Progenitor cell of endocrine pancreas (in vitro differentiated cells): ENCODE measurements around the gene DDR2. TPM values are rescaled to one million over a fixed set of nuclear protein-coding genes. Genes with fewer than 3 reads are reported as not detected.

Source experiments
- DNase-seq: peaks from one replicate; pipeline ENCODE4 v3.0.0; 2021; ENCODE audit warnings: low spot score; ENCODE audit not compliant: unreplicated experiment
- H3K27ac Mint-ChIP-seq: 2 replicates; pipeline ENCODE4 v1.8.0; 2021; ENCODE audit warnings: mild to moderate bottlenecking, moderate library complexity, mixed read lengths
- H3K27me3 Mint-ChIP-seq: 2 replicates; pipeline ENCODE4 v1.8.0; 2021; ENCODE audit warnings: mixed read lengths
- H3K36me3 Mint-ChIP-seq: 2 replicates; pipeline ENCODE4 v1.8.0; 2022; ENCODE audit warnings: mixed read lengths; ENCODE audit not compliant: insufficient read depth
- H3K4me1 Mint-ChIP-seq: 2 replicates; pipeline ENCODE4 v1.8.0; 2021; ENCODE audit warnings: low read depth, mixed read lengths
- H3K4me3 Mint-ChIP-seq: 2 replicates; pipeline ENCODE4 v1.8.0; 2021; ENCODE audit warnings: low read depth, mild to moderate bottlenecking, moderate library complexity, mixed read lengths
- H3K9me3 Mint-ChIP-seq: 2 replicates; pipeline ENCODE4 v1.8.0; 2021; ENCODE audit warnings: low read depth, mixed read lengths
- CTCF ChIP-seq: fragments of 200-600 bp; sonication (generic); IDR thresholded peaks from one replicate; pipeline ENCODE4 v1.5.0; 2021; ENCODE audit warnings: antibody characterized with exemption, mild to moderate bottlenecking; ENCODE audit not compliant: unreplicated experiment
- total RNA-seq: library from RNA; stranded (reverse); gene quantifications from 2 replicates; pipeline ENCODE4 v1.2.1, GENCODE V29; 2021

The DDR2 gene
- total RNA-seq, 1 donor from 2014 or later: 1.7 TPM

GRCh38 chr1:162682013-162682419 lies 49.8 kb downstream of the DDR2 start:
- no peak for TF ChIP-seq CTCF
- no peaks in the 10 kb centered on the region for H3K27me3 Mint-ChIP-seq
- DNase-seq: no peak
- H3K4me3 Mint-ChIP-seq: no peak overlapping the region
- no peak overlapping the region for H3K27ac Mint-ChIP-seq
- peaks cover 1% of the 10 kb centered on the region for H3K36me3 Mint-ChIP-seq
- H3K9me3 Mint-ChIP-seq: peaks cover 17% of the 10 kb centered on the region
- peaks cover 2% of the 10 kb centered on the region for H3K4me1 Mint-ChIP-seq

GRCh38 chr1:162687870-162688269 lies 55.6 kb downstream of the DDR2 start:
- Mint-ChIP-seq H3K27ac (no peak overlapping the region), H3K4me1 (peaks cover 4% of the 10 kb centered on the region), H3K9me3 (peaks cover 5% of the 10 kb centered on the region), H3K27me3 (no peaks in the 10 kb centered on the region), H3K4me3 (no peak overlapping the region), H3K36me3 (no peaks in the 10 kb centered on the region)
- TF ChIP-seq CTCF: no peak
- no peak for DNase-seq

GRCh38 chr1:162688521-162688920 lies 56.3 kb downstream of the DDR2 start:
- Mint-ChIP-seq H3K4me3 (no peak overlapping the region), H3K4me1 (peaks cover 6% of the 10 kb centered on the region), H3K9me3 (no peaks in the 10 kb centered on the region), H3K27ac (no peak overlapping the region), H3K36me3 (no peaks in the 10 kb centered on the region), H3K27me3 (no peaks in the 10 kb centered on the region)
- TF ChIP-seq CTCF: no peak
- DNase-seq: no peak

GRCh38 chr1:162688931-162689330 lies 56.7 kb downstream of the DDR2 start:
- no peak overlapping the region for H3K27ac Mint-ChIP-seq

GRCh38 chr1:162689745-162690671 lies 57.7 kb downstream of the DDR2 start:
- no peak for DNase-seq
- H3K4me1 Mint-ChIP-seq: peaks cover 9% of the 10 kb centered on the region
- TF ChIP-seq CTCF: no peak
- no peak overlapping the region for H3K4me3 Mint-ChIP-seq
- H3K9me3 Mint-ChIP-seq: no peaks in the 10 kb centered on the region
- no peak overlapping the region for H3K27ac Mint-ChIP-seq
- no peaks in the 10 kb centered on the region for H3K27me3 Mint-ChIP-seq
- no peaks in the 10 kb centered on the region for H3K36me3 Mint-ChIP-seq

More at GRCh38 chr1:162688931-162689330, 56.7 kb downstream of the DDR2 start:
- Mint-ChIP-seq H3K27me3 (no peaks in the 10 kb centered on the region), H3K4me3 (no peak overlapping the region), H3K4me1 (peaks cover 7% of the 10 kb centered on the region), H3K9me3 (no peaks in the 10 kb centered on the region), H3K36me3 (no peaks in the 10 kb centered on the region)
- no peak for TF ChIP-seq CTCF
- DNase-seq: no peak
